Measurements from ENCODE around the gene TAF6. TPM values are rescaled to one million over a fixed set of nuclear protein-coding genes. Genes with fewer than 3 reads are reported as not detected.

The TAF6 gene
- total and polyA plus RNA-seq, 9 of the 15 experiments (the other 6 are each of a cell fraction or from before 2014, with no cell fraction given), result 0.78 to 78.7 (median 21.3) TPM

- TF ChIP-seq E2F1 (CRISPR knock-in tag; IDR thresholded peaks at IDR 0.05), result peak; percentile 84
- 0 out of 2 replicates have a peak, but pooled peaks have one; percentile 39 for TF ChIP-seq LARP7 (IDR thresholded peaks at IDR 0.05)
- peak; percentile 83; the same call in 1 of the 2 replicates for TF ChIP-seq KLF13 (tag; IDR thresholded peaks at IDR 0.05; ENCODE audit: borderline replicate concordance, low read depth)
- TF ChIP-seq NELFE (IDR thresholded peaks at IDR 0.05; ENCODE audit: insufficient read depth, insufficient read length), result no peak
- no peak for TF ChIP-seq NCOA6 (IDR thresholded peaks at IDR 0.05)
- TF ChIP-seq L3MBTL2 (IDR thresholded peaks at IDR 0.05), result peak; percentile 99
- peak; percentile 98 for TF ChIP-seq EGR1 (conservative IDR thresholded peaks at IDR 0.05)
- TF ChIP-seq MYC (IDR thresholded peaks at IDR 0.05; ENCODE audit: low read depth, low read length), result peak; percentile 100
- TF ChIP-seq MYC (CRISPR knock-in tag; IDR thresholded peaks at IDR 0.05; ENCODE audit: borderline replicate concordance, low read depth), result peak; percentile 80; the same call in 1 of the 2 replicates
- TF ChIP-seq XRCC5 (IDR thresholded peaks at IDR 0.05; ENCODE audit: low read depth, low read length), result peak; percentile 100
- TF ChIP-seq SPI1 (IDR thresholded peaks at IDR 0.05; ENCODE audit: borderline replicate concordance, low read depth, low read length), result peak; percentile 64
- TF ChIP-seq PML (IDR thresholded peaks at IDR 0.05; ENCODE audit: low read length), result peak; percentile 74
- peak; percentile 73 to 75; a peak in 3 of 4 replicates for TF ChIP-seq ZMIZ1 (IDR thresholded peaks at IDR 0.05; ENCODE audit: low read depth in 2 of 2, low read length in 2 of 2)
- TF ChIP-seq ATF7 (IDR thresholded peaks at IDR 0.05), result peak; percentile 91
- peak; percentile 99 for TF ChIP-seq CREB3L1 (IDR thresholded peaks at IDR 0.05; ENCODE audit: borderline replicate concordance, low read depth)
- TF ChIP-seq JUND (IDR thresholded peaks at IDR 0.05; ENCODE audit: borderline replicate concordance, low read depth, low read length), result peak; percentile 93
- no peak; the same call in 2 of the 3 replicates for TF ChIP-seq JUND (tag; IDR thresholded peaks at IDR 0.05; ENCODE audit: borderline replicate concordance, low read depth, low read length)
- peak; percentile 94 to 96 (median 95) for TF ChIP-seq CTCF (IDR thresholded peaks at IDR 0.05 in 2 of 3, conservative IDR thresholded peaks at IDR 0.05 in 1 of 3; ENCODE audit: insufficient read depth in 2 of 3, low read depth in 1 of 3, low read length in 3 of 3)
- peak; percentile 28 for TF ChIP-seq DACH1 (IDR thresholded peaks at IDR 0.05; ENCODE audit: partially characterized antibody)
- TF ChIP-seq RBBP5 (IDR thresholded peaks at IDR 0.05; ENCODE audit: borderline replicate concordance, insufficient read depth, low read length, poor library complexity, severe bottlenecking), result peak; percentile 97
- no peak for TF ChIP-seq ZNF347 (CRISPR knock-in tag; IDR thresholded peaks at IDR 0.05; ENCODE audit: low read depth)
Measured at GRCh38 chr7:100081535-100082102, 37.5 kb downstream of the TAF6 start, which contains the start of gene ZNF3 (continued).

Measured in K562 (cell line).